WTC11 (cell line): ENCODE measurements around the gene FGFR2. TPM values are rescaled to one million over a fixed set of nuclear protein-coding genes. Genes with fewer than 3 reads are reported as not detected.

Source experiments
- ATAC-seq: fragments of 200-7000 bp; cut with Tn5 transposase; 2 replicates; pipeline ENCODE4 v1.10.0; 2021; ENCODE audit warnings: mild to moderate bottlenecking, moderate library complexity
- CTCF ChIA-PET: fragments of 300-600 bp; sonication (Branson Sonifier 250); formaldehyde crosslinking; loops from one replicate; lab custom pipeline; 2021; ENCODE audit warnings: antibody characterized with exemption; lab: Charles Lee
- POLR2A ChIA-PET: fragments of 350-600 bp; sonication (Branson Sonifier 250); formaldehyde crosslinking; loops from one replicate; lab custom pipeline; 2021; ENCODE audit warnings: antibody characterized with exemption; lab: Charles Lee
- DNase-seq: peaks from one replicate; pipeline ENCODE4 v3.0.0; 2021; ENCODE audit warnings: low spot score
- H3K27ac Mint-ChIP-seq: 2 replicates; pipeline ENCODE4 v1.8.0; 2021; ENCODE audit warnings: mixed read lengths
- H3K27me3 Mint-ChIP-seq: 2 replicates; pipeline ENCODE4 v1.8.0; 2021; ENCODE audit warnings: low read depth, mild to moderate bottlenecking, moderate library complexity, mixed read lengths
- H3K36me3 Mint-ChIP-seq: 2 replicates; pipeline ENCODE4 v1.8.0; 2021; ENCODE audit warnings: mixed read lengths
- H3K4me1 Mint-ChIP-seq: 2 replicates; pipeline ENCODE4 v1.8.0; 2022; ENCODE audit warnings: mixed read lengths
- H3K4me3 Mint-ChIP-seq: 2 replicates; pipeline ENCODE4 v1.8.0; 2021; ENCODE audit warnings: mild to moderate bottlenecking, moderate library complexity, mixed read lengths
- H3K9me3 Mint-ChIP-seq: 2 replicates; pipeline ENCODE4 v1.8.0; 2021; ENCODE audit warnings: mixed read lengths
- CREM ChIP-seq: sonication (generic); formaldehyde crosslinking; IDR thresholded peaks from 2 replicates; pipeline ENCODE4 v1.8.1; 2022; ENCODE audit warnings: mild to moderate bottlenecking, missing genetic modification reagents, moderate library complexity
- EMX1 ChIP-seq: fragments of 250-450 bp; sonication (Bioruptor Pico); IDR thresholded peaks from 2 replicates; pipeline ENCODE4 v1.8.0; 2021; ENCODE audit warnings: mild to moderate bottlenecking
- ETV6 ChIP-seq: sonication (generic); formaldehyde crosslinking; IDR thresholded peaks from 2 replicates; pipeline ENCODE4 v1.8.1; 2022; ENCODE audit warnings: mild to moderate bottlenecking, missing genetic modification reagents
- GABPB1 ChIP-seq: sonication (generic); formaldehyde crosslinking; IDR thresholded peaks from 2 replicates; pipeline ENCODE4 v1.8.1; 2023; ENCODE audit warnings: mild to moderate bottlenecking, missing genetic modification reagents
- JAZF1 ChIP-seq: fragments of 250-450 bp; sonication (Bioruptor Pico); IDR thresholded peaks from 2 replicates; pipeline ENCODE4 v1.9.0; 2021; ENCODE audit warnings: moderate library complexity, mild to moderate bottlenecking, inconsistent platforms
- JUN ChIP-seq: sonication (generic); formaldehyde crosslinking; IDR thresholded peaks from 2 replicates; pipeline ENCODE4 v1.8.0; 2023; ENCODE audit warnings: mild to moderate bottlenecking, missing genetic modification reagents
- NR1H2 ChIP-seq: sonication (generic); formaldehyde crosslinking; IDR thresholded peaks from 2 replicates; pipeline ENCODE4 v1.9.0; 2021; ENCODE audit warnings: mild to moderate bottlenecking, moderate library complexity, missing genetic modification reagents
- SMAD4 ChIP-seq: sonication (generic); formaldehyde crosslinking; IDR thresholded peaks from 2 replicates; pipeline ENCODE4 v1.8.0; 2022; ENCODE audit warnings: mild to moderate bottlenecking, missing genetic modification reagents
- ZNF121 ChIP-seq: sonication (generic); formaldehyde crosslinking; IDR thresholded peaks from 2 replicates; pipeline ENCODE4 v1.8.0; 2023; ENCODE audit warnings: missing genetic modification reagents
- ZNF138 ChIP-seq: sonication (generic); formaldehyde crosslinking; conservative IDR thresholded peaks from 2 replicates; pipeline ENCODE4 v1.8.1; 2022; ENCODE audit warnings: mild to moderate bottlenecking, moderate library complexity, missing genetic modification reagents
- ZNF423 ChIP-seq: fragments of 250-450 bp; sonication (Bioruptor Pico); IDR thresholded peaks from 2 replicates; pipeline ENCODE4 v2.1.2; 2022; ENCODE audit warnings: mild to moderate bottlenecking, moderate library complexity
- ZSCAN18 ChIP-seq: fragments of 250-450 bp; sonication (Bioruptor Pico); IDR thresholded peaks from 2 replicates; pipeline ENCODE4 v2.1.2; 2022; ENCODE audit warnings: mild to moderate bottlenecking, moderate library complexity
- total RNA-seq: library from RNA; stranded (reverse); gene quantifications from 3 replicates; pipeline ENCODE4 v1.2.3, GENCODE V29; 2021
- TF ChIP-seq, protein P1 (sequence below): sonication (generic); formaldehyde crosslinking; IDR thresholded peaks from 2 replicates; pipeline ENCODE4 v1.8.1; 2023; ENCODE audit warnings: mild to moderate bottlenecking, missing genetic modification reagents, moderate library complexity
- TF ChIP-seq, protein P2 (sequence below): sonication (generic); formaldehyde crosslinking; IDR thresholded peaks from 2 replicates; pipeline ENCODE4 v1.8.0; 2022; ENCODE audit warnings: mild to moderate bottlenecking, missing genetic modification reagents
- TF ChIP-seq, protein P3 (sequence below): fragments of 250-450 bp; sonication (Bioruptor Pico); conservative IDR thresholded peaks from 2 replicates; pipeline ENCODE4 v1.9.0; 2021; ENCODE audit warnings: mild to moderate bottlenecking
- TF ChIP-seq, protein P4 (sequence below): sonication (generic); formaldehyde crosslinking; IDR thresholded peaks from 2 replicates; pipeline ENCODE4 v1.8.0; 2023; ENCODE audit warnings: missing genetic modification reagents

The FGFR2 gene
- total RNA-seq, 1 experiment from 2014 or later = 95.0 TPM

GRCh38 chr10:121524157-121524817 lies 74.0 kb downstream of the FGFR2 start:
- no peak for TF ChIP-seq ZNF423 (CRISPR knock-in tag)
- TF ChIP-seq ZSCAN18 (CRISPR knock-in tag) = no peak
- TF ChIP-seq ETV6 (CRISPR knock-in tag) = no peak
- TF ChIP-seq, protein P1, sequence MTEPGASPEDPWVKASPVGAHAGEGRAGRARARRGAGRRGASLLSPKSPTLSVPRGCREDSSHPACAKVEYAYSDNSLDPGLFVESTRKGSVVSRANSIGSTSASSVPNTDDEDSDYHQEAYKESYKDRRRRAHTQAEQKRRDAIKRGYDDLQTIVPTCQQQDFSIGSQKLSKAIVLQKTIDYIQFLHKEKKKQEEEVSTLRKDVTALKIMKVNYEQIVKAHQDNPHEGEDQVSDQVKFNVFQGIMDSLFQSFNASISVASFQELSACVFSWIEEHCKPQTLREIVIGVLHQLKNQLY = no peak
- TF ChIP-seq ZNF138 (CRISPR knock-in tag) = no peak
- no peak for TF ChIP-seq GABPB1
- TF ChIP-seq, protein P2, sequence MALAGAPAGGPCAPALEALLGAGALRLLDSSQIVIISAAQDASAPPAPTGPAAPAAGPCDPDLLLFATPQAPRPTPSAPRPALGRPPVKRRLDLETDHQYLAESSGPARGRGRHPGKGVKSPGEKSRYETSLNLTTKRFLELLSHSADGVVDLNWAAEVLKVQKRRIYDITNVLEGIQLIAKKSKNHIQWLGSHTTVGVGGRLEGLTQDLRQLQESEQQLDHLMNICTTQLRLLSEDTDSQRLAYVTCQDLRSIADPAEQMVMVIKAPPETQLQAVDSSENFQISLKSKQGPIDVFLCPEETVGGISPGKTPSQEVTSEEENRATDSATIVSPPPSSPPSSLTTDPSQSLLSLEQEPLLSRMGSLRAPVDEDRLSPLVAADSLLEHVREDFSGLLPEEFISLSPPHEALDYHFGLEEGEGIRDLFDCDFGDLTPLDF (CRISPR knock-in tag) = no peak
- TF ChIP-seq SMAD4 (CRISPR knock-in tag) = no peak
- H3K36me3 Mint-ChIP-seq = peaks cover 58% of the 10 kb centered on the region

GRCh38 chr10:121522831-121523230 lies 75.4 kb downstream of the FGFR2 start:
- no peak for ATAC-seq
- Mint-ChIP-seq H3K4me1 (peaks cover 35% of the 10 kb centered on the region), H3K27me3 (no peaks in the 10 kb centered on the region), H3K4me3 (no peak overlapping the region), H3K36me3 (peaks cover 72% of the 10 kb centered on the region), H3K9me3 (peaks cover 9% of the 10 kb centered on the region), H3K27ac (peak overlapping the region; percentile 42)
- TF ChIP-seq, protein P1 = no peak
- CTCF ChIA-PET = no interaction called here
- DNase-seq = no peak
- POLR2A ChIA-PET = no interaction called here

More at GRCh38 chr10:121524157-121524817, 74.0 kb downstream of the FGFR2 start:
- no peak overlapping the region for H3K4me3 Mint-ChIP-seq
- DNase-seq = no peak
- ATAC-seq = no peak
- no peaks in the 10 kb centered on the region for H3K27me3 Mint-ChIP-seq
- peak overlapping the region; percentile 83 for H3K27ac Mint-ChIP-seq
- H3K9me3 Mint-ChIP-seq = peaks cover 9% of the 10 kb centered on the region
- ChIA-PET CTCF (no interaction called here), POLR2A (no interaction called here)
- H3K4me1 Mint-ChIP-seq = peaks cover 42% of the 10 kb centered on the region

DNA sequence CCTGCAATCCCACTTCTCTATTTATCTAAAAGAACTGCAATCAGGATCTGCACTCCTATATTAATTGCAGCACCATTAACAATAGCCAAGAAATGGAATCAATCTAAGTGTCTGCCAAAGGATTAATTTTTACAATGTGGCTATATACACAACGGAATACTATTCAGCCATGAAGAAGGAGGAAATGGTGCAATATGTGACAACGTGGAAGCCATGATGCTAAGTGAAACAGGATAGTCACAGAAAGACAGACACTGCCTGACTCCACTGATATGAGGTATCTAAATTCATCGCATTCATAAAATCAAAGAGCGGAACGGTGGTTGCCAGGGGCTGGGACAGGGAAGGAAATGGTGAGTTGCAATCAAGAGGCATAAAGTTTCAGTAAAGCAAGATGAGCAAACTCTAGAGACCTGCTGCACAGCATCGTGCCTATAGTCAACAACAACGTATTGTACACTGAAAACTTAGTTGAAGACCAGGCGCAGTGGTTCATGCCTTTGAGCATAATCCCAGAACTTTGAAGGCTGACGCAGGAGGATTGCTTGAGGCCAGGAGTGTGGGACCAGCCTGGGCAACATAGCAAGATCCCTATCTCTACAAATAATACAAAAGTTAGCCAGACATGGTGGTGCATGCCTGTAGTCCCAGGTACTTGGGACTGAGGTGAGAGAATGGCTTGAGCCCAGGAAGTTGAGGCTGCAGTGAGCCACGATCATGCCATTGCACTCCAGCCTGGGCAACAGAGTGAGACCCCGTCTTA lies 76.3 kb downstream of the FGFR2 start:
- CTCF ChIA-PET = no interaction called here
- ATAC-seq = no peak

More for the DNA sequence above, 76.3 kb downstream of the FGFR2 start:
- H3K9me3 Mint-ChIP-seq = peaks cover 9% of the 10 kb centered on the region
- H3K27ac Mint-ChIP-seq = no peak overlapping the region; the same call in 1 of the 2 replicates
- TF ChIP-seq, protein P3, sequence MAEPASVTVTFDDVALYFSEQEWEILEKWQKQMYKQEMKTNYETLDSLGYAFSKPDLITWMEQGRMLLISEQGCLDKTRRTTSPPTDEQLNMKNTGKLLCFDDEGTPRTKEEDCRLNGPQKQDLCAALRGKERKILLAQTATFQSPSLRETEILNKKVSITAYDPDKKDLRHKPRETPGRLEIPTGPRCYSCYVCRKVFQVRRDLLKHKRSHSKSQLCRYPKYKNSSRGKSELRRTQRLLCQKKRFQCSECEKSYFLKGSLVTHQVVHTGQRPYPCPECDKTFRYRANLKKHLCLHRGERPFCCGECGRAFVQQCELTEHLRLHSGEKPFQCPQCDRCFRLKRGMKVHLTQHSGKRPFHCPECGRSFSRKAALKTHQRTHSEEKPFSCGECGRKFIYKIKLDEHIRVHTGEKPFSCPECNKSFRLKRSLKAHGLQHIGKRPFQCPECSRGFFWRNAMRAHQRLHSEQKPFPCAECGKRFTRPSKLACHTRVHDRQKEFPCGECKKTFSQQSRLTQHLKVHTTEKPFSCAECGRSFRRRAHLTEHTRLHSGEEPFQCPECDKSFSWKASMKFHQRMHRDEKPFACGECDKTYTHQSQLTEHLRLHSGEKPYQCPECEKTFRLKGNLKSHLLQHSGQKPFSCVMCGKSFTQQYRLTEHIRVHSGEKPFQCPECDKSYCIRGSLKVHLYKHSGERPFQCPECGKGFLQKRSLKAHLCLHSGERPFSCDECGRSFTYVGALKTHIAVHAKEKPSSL (CRISPR knock-in tag) = no peak
- TF ChIP-seq JUN (CRISPR knock-in tag) = no peak
- TF ChIP-seq, protein P4, sequence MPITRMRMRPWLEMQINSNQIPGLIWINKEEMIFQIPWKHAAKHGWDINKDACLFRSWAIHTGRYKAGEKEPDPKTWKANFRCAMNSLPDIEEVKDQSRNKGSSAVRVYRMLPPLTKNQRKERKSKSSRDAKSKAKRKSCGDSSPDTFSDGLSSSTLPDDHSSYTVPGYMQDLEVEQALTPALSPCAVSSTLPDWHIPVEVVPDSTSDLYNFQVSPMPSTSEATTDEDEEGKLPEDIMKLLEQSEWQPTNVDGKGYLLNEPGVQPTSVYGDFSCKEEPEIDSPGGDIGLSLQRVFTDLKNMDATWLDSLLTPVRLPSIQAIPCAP (CRISPR knock-in tag) = no peak
- TF ChIP-seq ZNF121 = peak; percentile 78
- no peak for TF ChIP-seq EMX1
- no peak for TF ChIP-seq NR1H2 (CRISPR knock-in tag)
- TF ChIP-seq CREM (CRISPR knock-in tag) = no peak
- no peak for TF ChIP-seq JAZF1 (CRISPR knock-in tag)
- peaks cover 71% of the 10 kb centered on the region for H3K36me3 Mint-ChIP-seq
- H3K27me3 Mint-ChIP-seq = no peaks in the 10 kb centered on the region
- DNase-seq = no peak
- H3K4me1 Mint-ChIP-seq = peaks cover 34% of the 10 kb centered on the region
- H3K4me3 Mint-ChIP-seq = no peak overlapping the region
- POLR2A ChIA-PET = no interaction called here
